Skeletal muscle satellite cell (primary cell): Measurements from ENCODE around the gene FAM98A. TPM values are rescaled to one million over a fixed set of nuclear protein-coding genes. Genes with fewer than 3 reads are reported as not detected.

Experiments used
- H3K27me3 ChIP-seq: 2 replicates; pipeline ENCODE4 v1.7.0; 2013; ENCODE audit warnings: low read length; ENCODE audit not compliant: control insufficient read depth, insufficient read depth
- H3K36me3 ChIP-seq: 2 replicates; pipeline ENCODE4 v1.7.0; 2013; ENCODE audit warnings: mild to moderate bottlenecking, control low read depth, low read length; ENCODE audit not compliant: insufficient read depth
- H3K4me1 ChIP-seq: 2 replicates; pipeline ENCODE4 v1.7.0; 2013; ENCODE audit warnings: low read length; ENCODE audit not compliant: control insufficient read depth, insufficient read depth
- H3K4me2 ChIP-seq: 2 replicates; pipeline ENCODE4 v1.7.0; 2013; ENCODE audit warnings: mild to moderate bottlenecking, low read length
- H3K4me3 ChIP-seq: 2 replicates; pipeline ENCODE4 v1.7.0; 2013; ENCODE audit warnings: low read length
- H3K9ac ChIP-seq: 2 replicates; pipeline ENCODE4 v1.7.0; 2013; ENCODE audit warnings: mild to moderate bottlenecking, low read depth, low read length, moderate library complexity
- H3K9me3 ChIP-seq: replicated peaks from 2 replicates; pipeline ENCODE4 v1.7.0; 2013; ENCODE audit warnings: mild to moderate bottlenecking, control low read depth, low read length
- small RNA-seq: library from RNA; depleted of rRNA; stranded (forward); fragments of <200 nt; gene quantifications from one replicate; pipeline ENCODE3, GENCODE V24; 2012

FAM98A gene

DNA sequence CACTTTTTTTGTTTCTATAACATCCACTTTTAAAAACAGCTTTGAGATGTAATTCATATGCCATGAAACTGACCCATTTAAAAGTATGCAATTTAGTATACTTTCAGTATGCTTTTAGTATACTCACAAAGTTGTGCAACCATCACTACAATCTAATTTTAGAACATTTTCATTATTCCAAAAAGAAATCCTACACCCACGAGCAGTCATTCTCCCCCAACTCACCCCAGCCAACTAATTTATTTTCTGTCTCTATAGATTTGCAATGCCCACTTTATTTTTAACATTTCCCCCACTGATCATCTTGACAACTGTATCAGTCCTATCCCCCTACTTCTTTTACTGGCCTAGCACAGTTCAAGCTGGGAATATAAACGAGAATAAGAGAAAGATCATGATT is 39.1 kb downstream of the FAM98A start:
- Histone ChIP-seq H3K4me3 (no peak overlapping the region), H3K27me3 (no peaks in the 10 kb centered on the region), H3K9ac (no peak overlapping the region), H3K9me3 (no peaks in the 10 kb centered on the region), H3K36me3 (no peaks in the 10 kb centered on the region), H3K4me2 (no peak overlapping the region), H3K4me1 (no peaks in the 10 kb centered on the region)

- H3K4me1 ChIP-seq = no peaks in the 10 kb centered on the region
- no peak overlapping the region for H3K4me3 ChIP-seq
- no peaks in the 10 kb centered on the region for H3K27me3 ChIP-seq
- no peak overlapping the region for H3K4me2 ChIP-seq
- H3K9me3 ChIP-seq = no peaks in the 10 kb centered on the region
- no peaks in the 10 kb centered on the region for H3K36me3 ChIP-seq
- H3K9ac ChIP-seq = no peak overlapping the region
These were observed 39.8 kb downstream of the FAM98A start for GRCh38 chr2:33559328-33559727.

- Histone ChIP-seq H3K4me2 (no peak overlapping the region), H3K36me3 (no peaks in the 10 kb centered on the region), H3K27me3 (no peaks in the 10 kb centered on the region), H3K9me3 (no peaks in the 10 kb centered on the region), H3K9ac (no peak overlapping the region), H3K4me1 (no peaks in the 10 kb centered on the region), H3K4me3 (no peak overlapping the region)
These were observed 43.4 kb downstream of the FAM98A start for GRCh38 chr2:33555681-33556080.

DNA sequence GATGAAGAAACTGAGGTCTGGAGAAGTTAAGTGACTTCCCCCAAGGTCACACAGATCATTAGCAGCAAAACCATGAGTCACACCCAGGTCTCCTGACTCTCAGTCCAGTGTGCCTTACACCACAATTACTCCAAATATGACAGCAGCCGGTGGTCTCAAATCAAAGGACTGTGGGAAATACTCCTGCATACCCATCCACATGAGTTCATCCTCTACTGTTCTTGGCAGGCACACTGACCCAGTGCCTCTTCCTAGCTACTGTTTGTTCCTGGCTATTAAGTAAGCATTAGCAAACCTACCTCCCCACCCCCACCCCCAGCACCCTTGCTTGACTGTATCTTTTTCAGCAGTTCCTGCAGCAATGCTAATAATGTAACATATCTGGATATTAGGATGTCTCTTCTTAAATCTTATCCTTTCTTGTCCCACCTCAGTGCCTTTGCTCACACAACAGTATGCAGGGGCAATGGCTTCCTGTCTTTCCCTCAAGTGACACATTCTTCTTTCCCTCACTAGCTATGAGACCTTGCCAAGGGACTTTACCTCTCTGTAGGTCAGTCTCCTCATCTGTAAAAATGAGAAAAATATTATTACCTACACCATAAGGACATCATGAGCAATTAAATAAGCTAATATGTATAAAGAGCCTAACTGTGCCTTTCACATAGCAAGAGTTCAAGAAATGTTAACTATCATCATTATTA is 46.2 kb downstream of the FAM98A start:
- Histone ChIP-seq H3K36me3 (no peaks in the 10 kb centered on the region), H3K4me2 (no peak overlapping the region), H3K4me3 (no peak overlapping the region), H3K4me1 (no peaks in the 10 kb centered on the region), H3K9ac (no peak overlapping the region), H3K9me3 (no peaks in the 10 kb centered on the region), H3K27me3 (no peaks in the 10 kb centered on the region)

GRCh38 chr2:33550206-33550605 is 48.9 kb downstream of the FAM98A start:
- Histone ChIP-seq H3K4me1 (no peaks in the 10 kb centered on the region), H3K4me3 (no peak overlapping the region), H3K36me3 (no peaks in the 10 kb centered on the region), H3K9me3 (no peaks in the 10 kb centered on the region), H3K27me3 (no peaks in the 10 kb centered on the region), H3K4me2 (no peak overlapping the region), H3K9ac (no peak overlapping the region)

- Histone ChIP-seq H3K4me2 (no peak overlapping the region), H3K36me3 (no peaks in the 10 kb centered on the region), H3K4me1 (no peaks in the 10 kb centered on the region)
These were observed 57.9 kb downstream of the FAM98A start for GRCh38 chr2:33541243-33541642.

DNA sequence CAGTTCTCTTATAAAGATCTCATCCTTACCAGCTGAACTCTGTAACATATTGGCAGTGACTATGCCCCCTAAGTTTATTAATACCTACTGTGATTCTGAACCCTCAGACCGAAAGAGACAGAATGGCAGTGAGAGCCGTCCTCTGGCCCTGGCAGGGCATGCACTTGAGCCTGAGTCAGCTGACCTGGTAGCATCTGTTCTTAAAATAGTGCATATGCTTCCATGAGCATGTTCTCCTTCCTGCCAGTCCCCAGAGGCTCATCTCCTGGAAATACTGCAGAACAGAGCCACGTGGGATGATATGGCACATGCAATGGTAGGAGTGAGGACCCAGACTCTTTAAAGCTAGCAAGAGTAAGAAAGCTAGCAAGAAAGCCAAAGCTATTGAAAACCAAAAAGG is 63.7 kb downstream of the FAM98A start:
- Histone ChIP-seq H3K36me3 (no peaks in the 10 kb centered on the region), H3K4me1 (peaks cover 11% of the 10 kb centered on the region), H3K9ac (no peak overlapping the region), H3K9me3 (no peaks in the 10 kb centered on the region), H3K27me3 (no peaks in the 10 kb centered on the region), H3K4me3 (no peak overlapping the region), H3K4me2 (no peak overlapping the region)

More at GRCh38 chr2:33541243-33541642, 57.9 kb downstream of the FAM98A start:
- Histone ChIP-seq H3K9ac (no peak overlapping the region), H3K4me3 (no peak overlapping the region), H3K27me3 (no peaks in the 10 kb centered on the region), H3K9me3 (no peaks in the 10 kb centered on the region)

Small RNAs within 50 kb of the gene (small RNA-seq; reads per million reads assigned to genes)
- not detected for gene ATP6V0E1P3
